ENCODE data around the gene VSIG8.

VSIG8 gene, protein sequence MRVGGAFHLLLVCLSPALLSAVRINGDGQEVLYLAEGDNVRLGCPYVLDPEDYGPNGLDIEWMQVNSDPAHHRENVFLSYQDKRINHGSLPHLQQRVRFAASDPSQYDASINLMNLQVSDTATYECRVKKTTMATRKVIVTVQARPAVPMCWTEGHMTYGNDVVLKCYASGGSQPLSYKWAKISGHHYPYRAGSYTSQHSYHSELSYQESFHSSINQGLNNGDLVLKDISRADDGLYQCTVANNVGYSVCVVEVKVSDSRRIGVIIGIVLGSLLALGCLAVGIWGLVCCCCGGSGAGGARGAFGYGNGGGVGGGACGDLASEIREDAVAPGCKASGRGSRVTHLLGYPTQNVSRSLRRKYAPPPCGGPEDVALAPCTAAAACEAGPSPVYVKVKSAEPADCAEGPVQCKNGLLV

DNA sequence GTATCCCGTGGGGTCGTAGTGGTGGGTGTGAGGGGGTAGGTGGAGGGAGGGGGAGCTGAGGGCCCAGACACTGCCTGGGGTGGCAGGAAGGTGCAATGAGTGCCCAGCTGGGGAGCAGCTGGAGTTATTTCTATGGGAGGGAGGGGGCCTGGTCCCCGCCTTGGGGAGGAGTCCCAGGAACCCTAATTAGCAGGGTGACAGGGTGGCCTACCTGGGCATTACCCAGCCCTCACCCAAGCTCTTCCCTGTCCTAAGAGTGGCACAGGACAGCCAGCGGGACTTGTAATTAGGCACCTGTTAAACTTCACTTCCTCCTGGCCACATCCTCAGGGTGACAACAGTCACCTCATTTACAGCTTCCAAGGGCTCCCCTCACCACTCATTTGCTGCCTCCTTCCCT lies at the start of gene VSIG8:
VSIG8 (minus strand) TSS at position 101 of the 400 bp plus-strand sequence. CDS start 136 bp downstream, outside the sequence.
- no peaks in the 10 kb centered on the region for H3K36me3 ChIP-seq (replicated peaks; ENCODE audit: insufficient read depth, low read length)
- no peaks in the 10 kb centered on the region for H3K4me1 ChIP-seq (ENCODE audit: low read length)
- H2AFZ ChIP-seq (ENCODE audit: low read length) = no peak within 1 kb of the TSS
- H3K4me3 ChIP-seq (ENCODE audit: low read length) = no peak within 1 kb of the TSS
- DNase-seq = no peak
- TF ChIP-seq EZH2 (optimal IDR thresholded peaks at IDR 0.05; ENCODE audit: low read depth, low read length) = no peak
- TF ChIP-seq EZH2phosphoT487 (IDR thresholded peaks at IDR 0.05; ENCODE audit: low read length) = no peak
- TF ChIP-seq, protein P1, sequence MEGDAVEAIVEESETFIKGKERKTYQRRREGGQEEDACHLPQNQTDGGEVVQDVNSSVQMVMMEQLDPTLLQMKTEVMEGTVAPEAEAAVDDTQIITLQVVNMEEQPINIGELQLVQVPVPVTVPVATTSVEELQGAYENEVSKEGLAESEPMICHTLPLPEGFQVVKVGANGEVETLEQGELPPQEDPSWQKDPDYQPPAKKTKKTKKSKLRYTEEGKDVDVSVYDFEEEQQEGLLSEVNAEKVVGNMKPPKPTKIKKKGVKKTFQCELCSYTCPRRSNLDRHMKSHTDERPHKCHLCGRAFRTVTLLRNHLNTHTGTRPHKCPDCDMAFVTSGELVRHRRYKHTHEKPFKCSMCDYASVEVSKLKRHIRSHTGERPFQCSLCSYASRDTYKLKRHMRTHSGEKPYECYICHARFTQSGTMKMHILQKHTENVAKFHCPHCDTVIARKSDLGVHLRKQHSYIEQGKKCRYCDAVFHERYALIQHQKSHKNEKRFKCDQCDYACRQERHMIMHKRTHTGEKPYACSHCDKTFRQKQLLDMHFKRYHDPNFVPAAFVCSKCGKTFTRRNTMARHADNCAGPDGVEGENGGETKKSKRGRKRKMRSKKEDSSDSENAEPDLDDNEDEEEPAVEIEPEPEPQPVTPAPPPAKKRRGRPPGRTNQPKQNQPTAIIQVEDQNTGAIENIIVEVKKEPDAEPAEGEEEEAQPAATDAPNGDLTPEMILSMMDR (IDR thresholded peaks at IDR 0.05; ENCODE audit: low read length) = no peak
- no peaks in the 10 kb centered on the region for H3K9me3 ChIP-seq (replicated peaks; ENCODE audit: insufficient read depth, low read length)
- no peaks in the 10 kb centered on the region for H3K79me2 ChIP-seq (ENCODE audit: low read length)
- H3K27ac ChIP-seq (ENCODE audit: low read length) = no peak within 1 kb of the TSS
- H3K4me2 ChIP-seq (ENCODE audit: low read depth, low read length) = no peak within 1 kb of the TSS
- no peaks in the 10 kb centered on the region for H3F3A ChIP-seq (ENCODE audit: insufficient read depth, low read length)
- H3K9ac ChIP-seq (ENCODE audit: low read length) = no peak within 1 kb of the TSS
- no peaks in the 10 kb centered on the region for H4K20me1 ChIP-seq (ENCODE audit: insufficient read depth, low read length)
- no peaks in the 10 kb centered on the region for H3K27me3 ChIP-seq (replicated peaks; ENCODE audit: insufficient read depth, low read length)
- H3K9me2 ChIP-seq (replicated peaks; ENCODE audit: insufficient read depth, low read length) = no peaks in the 10 kb centered on the region

DNA sequence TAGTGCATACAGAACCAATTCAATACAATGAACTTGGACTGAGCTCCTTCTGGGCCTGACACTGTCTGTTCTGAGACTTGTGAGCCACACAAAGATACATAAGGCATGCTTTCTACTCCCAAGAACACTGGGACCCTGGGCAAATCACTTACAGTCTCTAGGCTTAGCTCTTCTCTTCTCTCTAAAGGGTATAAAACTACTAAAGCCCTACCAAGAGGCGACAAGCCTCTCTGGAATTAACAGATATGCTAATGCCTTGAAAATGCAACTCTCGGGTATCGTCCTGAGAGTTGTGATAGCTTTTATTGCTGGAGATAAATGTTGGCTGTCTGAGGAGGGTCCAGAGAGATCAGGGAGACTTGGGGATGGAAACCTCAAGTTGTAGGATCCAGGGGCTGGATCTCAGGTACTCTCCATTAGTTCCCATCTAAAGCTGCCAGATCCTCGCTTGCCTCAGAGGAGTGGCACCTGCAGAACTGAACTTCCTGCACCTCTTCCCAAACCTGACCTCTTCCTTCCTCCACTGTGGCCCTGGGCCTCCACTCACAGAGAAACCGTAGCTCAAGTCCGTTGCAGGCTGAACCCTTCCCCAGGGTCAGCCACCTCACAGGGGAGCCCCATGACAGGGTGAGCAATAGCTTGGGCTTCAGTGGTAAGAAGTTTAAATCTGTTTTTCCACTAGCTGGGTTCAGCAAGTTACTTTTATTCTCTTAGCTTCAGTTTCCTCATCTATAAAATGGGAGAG lies 49.0 kb upstream of the VSIG8 start:
- Histone ChIP-seq H3K36me3 (replicated peaks; ENCODE audit: insufficient read depth, low read length) (no peaks in the 10 kb centered on the region), H3K27ac (ENCODE audit: low read length) (peak overlapping the region; percentile 75), H3F3A (ENCODE audit: insufficient read depth, low read length) (no peaks in the 10 kb centered on the region; the same call in 1 of the 2 replicates), H4K20me1 (ENCODE audit: insufficient read depth, low read length) (no peaks in the 10 kb centered on the region), H3K9me2 (replicated peaks; ENCODE audit: insufficient read depth, low read length) (no peaks in the 10 kb centered on the region), H3K4me1 (ENCODE audit: low read length) (peaks cover 20% of the 10 kb centered on the region), H3K9me3 (replicated peaks; ENCODE audit: insufficient read depth, low read length) (no peaks in the 10 kb centered on the region), H3K4me2 (ENCODE audit: low read depth, low read length) (peak overlapping the region; percentile 50; the same call in 1 of the 2 replicates), H3K9ac (ENCODE audit: low read length) (peak overlapping the region; percentile 61), H3K27me3 (replicated peaks; ENCODE audit: insufficient read depth, low read length) (no peaks in the 10 kb centered on the region), H3K79me2 (ENCODE audit: low read length) (no peaks in the 10 kb centered on the region), H2AFZ (ENCODE audit: low read length) (peak overlapping the region; percentile 35; the same call in 1 of the 2 replicates), H3K4me3 (ENCODE audit: low read length) (no peak overlapping the region)
- DNase-seq = no peak
- TF ChIP-seq, protein P1 (IDR thresholded peaks at IDR 0.05; ENCODE audit: low read length) = no peak
- no peak for TF ChIP-seq EZH2phosphoT487 (IDR thresholded peaks at IDR 0.05; ENCODE audit: low read length)
- TF ChIP-seq EZH2 (optimal IDR thresholded peaks at IDR 0.05; ENCODE audit: low read depth, low read length) = no peak

DNA sequence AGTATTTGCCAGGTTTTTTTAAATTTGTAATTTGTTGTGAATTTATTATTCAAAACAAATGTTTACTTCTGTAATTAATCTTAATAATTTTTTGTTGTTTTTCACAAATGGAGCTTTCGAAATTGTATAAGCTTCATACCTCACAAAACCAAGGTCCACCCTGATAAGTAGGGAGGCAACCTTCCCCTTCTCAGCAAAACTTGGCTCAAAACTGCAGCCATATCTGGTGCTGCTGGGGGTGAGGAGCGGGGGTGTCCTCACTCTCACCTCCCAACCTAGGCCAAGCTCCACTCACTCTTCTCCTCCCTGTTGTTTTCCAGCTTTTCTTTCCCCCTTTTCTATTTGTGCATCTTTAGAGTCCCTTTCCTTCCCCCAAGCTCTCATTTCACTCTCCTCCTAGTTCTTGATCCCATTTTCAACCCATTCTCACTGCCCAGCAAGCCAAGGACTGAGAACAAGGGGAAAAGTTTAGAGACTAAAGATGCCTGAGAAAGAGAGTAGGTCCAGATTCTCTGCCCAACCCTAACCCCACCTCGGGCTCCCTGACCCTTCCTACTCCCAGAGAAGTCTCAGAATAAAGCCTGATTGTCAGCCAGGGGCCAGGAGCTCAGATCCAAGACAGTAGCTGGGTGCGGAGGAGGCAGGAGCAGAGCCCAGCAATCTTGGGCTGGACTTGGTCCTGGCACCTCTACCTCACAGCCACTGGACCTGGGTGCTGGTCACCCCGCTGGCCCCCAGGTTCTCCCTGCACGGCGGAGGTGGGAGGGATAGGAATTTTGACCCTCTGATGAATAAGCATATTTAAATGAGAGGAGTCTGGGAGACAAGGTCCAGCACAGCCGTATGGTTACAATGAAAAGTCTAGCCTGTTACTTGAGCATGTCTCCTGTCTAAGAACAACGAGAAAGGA lies 45.8 kb upstream of the VSIG8 start:
- H3K9ac ChIP-seq (ENCODE audit: low read length) = no peak overlapping the region
- TF ChIP-seq, protein P1 (IDR thresholded peaks at IDR 0.05; ENCODE audit: low read length) = no peak
- TF ChIP-seq EZH2 (optimal IDR thresholded peaks at IDR 0.05; ENCODE audit: low read depth, low read length) (no peak), EZH2phosphoT487 (IDR thresholded peaks at IDR 0.05; ENCODE audit: low read length) (no peak)
- no peaks in the 10 kb centered on the region for H3K9me2 ChIP-seq (replicated peaks; ENCODE audit: insufficient read depth, low read length)
- no peaks in the 10 kb centered on the region for H3K79me2 ChIP-seq (ENCODE audit: low read length)
- H3K36me3 ChIP-seq (replicated peaks; ENCODE audit: insufficient read depth, low read length) = no peaks in the 10 kb centered on the region
- H3K27ac ChIP-seq (ENCODE audit: low read length) = no peak overlapping the region
- no peak overlapping the region for H3K4me3 ChIP-seq (ENCODE audit: low read length)
- H3K9me3 ChIP-seq (replicated peaks; ENCODE audit: insufficient read depth, low read length) = no peaks in the 10 kb centered on the region
- H3K4me1 ChIP-seq (ENCODE audit: low read length) = peaks cover 20% of the 10 kb centered on the region
- no peak overlapping the region for H3K4me2 ChIP-seq (ENCODE audit: low read depth, low read length)
- H2AFZ ChIP-seq (ENCODE audit: low read length) = no peak overlapping the region
- no peaks in the 10 kb centered on the region for H3K27me3 ChIP-seq (replicated peaks; ENCODE audit: insufficient read depth, low read length)
- no peaks in the 10 kb centered on the region for H4K20me1 ChIP-seq (ENCODE audit: insufficient read depth, low read length)
- H3F3A ChIP-seq (ENCODE audit: insufficient read depth, low read length) = no peaks in the 10 kb centered on the region
- no peak for DNase-seq

Measured in MM.1S (cell line).